Measurements from ENCODE around the gene GPHN. TPM values are rescaled to one million over a fixed set of nuclear protein-coding genes. Genes with fewer than 3 reads are reported as not detected.
A peak's percentile ranks its signal among the peaks of the same experiment; 100 is the strongest.

The GPHN gene
- total and polyA plus RNA-seq, 10 of the 15 experiments (the other 5 are each of a cell fraction or from before 2014, with no cell fraction given), result 22.3 to 48.8 (median 33.1) TPM

DNA sequence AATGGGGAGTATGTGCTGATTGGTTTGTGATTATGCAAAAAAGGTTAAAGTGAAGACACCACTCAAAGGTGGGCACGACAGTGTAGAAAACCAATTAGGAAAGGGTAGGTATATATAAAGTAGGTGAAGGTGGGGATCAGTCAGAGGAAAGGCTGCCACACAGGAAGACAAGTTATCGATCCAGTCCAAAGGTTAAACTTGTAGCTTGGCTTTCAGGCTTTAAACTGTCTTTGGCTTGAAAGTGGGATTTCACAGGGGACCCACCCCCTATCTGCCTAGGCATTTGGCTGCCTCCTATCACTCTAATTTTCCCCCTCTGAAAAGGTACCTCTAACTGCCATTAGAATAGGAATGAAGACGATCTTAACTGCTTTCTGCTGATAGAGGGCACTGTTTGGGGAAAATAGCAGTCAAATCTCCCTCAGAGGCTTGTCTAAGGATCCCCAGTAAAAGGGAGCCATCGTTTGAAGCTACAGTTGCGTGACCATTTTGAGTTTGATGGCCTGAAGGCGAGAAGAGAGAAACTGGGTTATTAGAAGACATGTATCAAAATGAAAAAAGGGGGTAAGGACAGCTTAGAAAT, 250.2 kb downstream of the GPHN start:
- DNase-seq (ENCODE audit: low read depth, low spot score) (no peak), ATAC-seq (no peak; the same call in 2 of the 3 replicates), FAIRE-seq (no peak)
- ChIA-PET SMC1A (ENCODE audit: uncharacterized antibody, unreplicated experiment) (interaction anchor here (0.6 to 1.1 kb wide), 3 partner anchors 18 to 77 kb away, joined by 3 to 4 read pairs (median 3); no protein-coding TSS in a partner anchor), POLR2A (no interaction called here), RAD21 (ENCODE audit: unreplicated experiment) (no interaction called here), CTCF (interaction anchor here (0.7 to 1.3 kb wide), 3 partner anchors 95 to 261 kb away, joined by 3 to 4 read pairs (median 3); no protein-coding TSS in a partner anchor)
- no peak overlapping the region for H3K27ac ChIP-seq (ENCODE audit: control insufficient read depth, insufficient read depth)
- no peaks in the 10 kb centered on the region for H3K27me3 ChIP-seq (replicated peaks in 1 of 2; ENCODE audit: control insufficient read depth in 2 of 2, insufficient read depth in 2 of 2, low read length in 1 of 2)
- TSS peak; percentile 25 for BruUV-seq (replicated peaks)
- H3K4me1 ChIP-seq (ENCODE audit: control insufficient read depth, insufficient read depth, low read length), result no peaks in the 10 kb centered on the region
- TF ChIP-seq MYB (IDR thresholded peaks at IDR 0.05; ENCODE audit: borderline replicate concordance, low read depth, low read length) (no peak), CHD2 (IDR thresholded peaks at IDR 0.05; ENCODE audit: borderline replicate concordance, low read depth, low read length) (no peak), SRF (IDR thresholded peaks at IDR 0.05; ENCODE audit: low read depth in 2 of 2, low read length in 2 of 2) (no peak), SMAD1 (IDR thresholded peaks at IDR 0.05; ENCODE audit: low read depth, partially characterized antibody) (no peak), NFYB (IDR thresholded peaks at IDR 0.05; ENCODE audit: insufficient read depth, low read depth, low read length) (no peak), SUZ12 (IDR thresholded peaks at IDR 0.05; ENCODE audit: unreplicated experiment) (no peak), STAT3 (IDR thresholded peaks at IDR 0.05; ENCODE audit: low read depth, low read length) (no peak), ZNF622 (IDR thresholded peaks at IDR 0.05) (no peak), CBFB (IDR thresholded peaks at IDR 0.05; ENCODE audit: low read depth) (no peak), ZNF24 (IDR thresholded peaks at IDR 0.05) (no peak)
- TF ChIP-seq, protein P1, sequence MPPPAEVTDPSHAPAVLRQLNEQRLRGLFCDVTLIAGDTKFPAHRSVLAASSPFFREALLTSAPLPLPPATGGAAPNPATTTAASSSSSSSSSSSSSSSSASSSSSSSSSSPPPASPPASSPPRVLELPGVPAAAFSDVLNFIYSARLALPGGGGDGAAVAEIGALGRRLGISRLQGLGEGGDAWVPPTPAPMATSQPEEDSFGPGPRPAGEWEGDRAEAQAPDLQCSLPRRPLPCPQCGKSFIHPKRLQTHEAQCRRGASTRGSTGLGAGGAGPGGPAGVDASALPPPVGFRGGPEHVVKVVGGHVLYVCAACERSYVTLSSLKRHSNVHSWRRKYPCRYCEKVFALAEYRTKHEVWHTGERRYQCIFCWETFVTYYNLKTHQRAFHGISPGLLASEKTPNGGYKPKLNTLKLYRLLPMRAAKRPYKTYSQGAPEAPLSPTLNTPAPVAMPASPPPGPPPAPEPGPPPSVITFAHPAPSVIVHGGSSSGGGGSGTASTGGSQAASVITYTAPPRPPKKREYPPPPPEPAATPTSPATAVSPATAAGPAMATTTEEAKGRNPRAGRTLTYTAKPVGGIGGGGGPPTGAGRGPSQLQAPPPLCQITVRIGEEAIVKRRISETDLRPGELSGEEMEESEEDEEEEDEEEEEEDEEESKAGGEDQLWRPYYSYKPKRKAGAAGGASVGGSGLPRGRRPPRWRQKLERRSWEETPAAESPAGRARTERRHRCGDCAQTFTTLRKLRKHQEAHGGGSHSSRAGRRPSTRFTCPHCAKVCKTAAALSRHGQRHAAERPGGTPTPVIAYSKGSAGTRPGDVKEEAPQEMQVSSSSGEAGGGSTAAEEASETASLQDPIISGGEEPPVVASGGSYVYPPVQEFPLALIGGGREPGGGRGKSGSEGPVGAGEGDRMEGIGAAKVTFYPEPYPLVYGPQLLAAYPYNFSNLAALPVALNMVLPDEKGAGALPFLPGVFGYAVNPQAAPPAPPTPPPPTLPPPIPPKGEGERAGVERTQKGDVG (CRISPR knock-in tag; IDR thresholded peaks at IDR 0.05), result no peak
- TF ChIP-seq, protein P2, sequence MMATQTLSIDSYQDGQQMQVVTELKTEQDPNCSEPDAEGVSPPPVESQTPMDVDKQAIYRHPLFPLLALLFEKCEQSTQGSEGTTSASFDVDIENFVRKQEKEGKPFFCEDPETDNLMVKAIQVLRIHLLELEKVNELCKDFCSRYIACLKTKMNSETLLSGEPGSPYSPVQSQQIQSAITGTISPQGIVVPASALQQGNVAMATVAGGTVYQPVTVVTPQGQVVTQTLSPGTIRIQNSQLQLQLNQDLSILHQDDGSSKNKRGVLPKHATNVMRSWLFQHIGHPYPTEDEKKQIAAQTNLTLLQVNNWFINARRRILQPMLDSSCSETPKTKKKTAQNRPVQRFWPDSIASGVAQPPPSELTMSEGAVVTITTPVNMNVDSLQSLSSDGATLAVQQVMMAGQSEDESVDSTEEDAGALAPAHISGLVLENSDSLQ (IDR thresholded peaks at IDR 0.05), result no peak
- TF ChIP-seq, protein P3, sequence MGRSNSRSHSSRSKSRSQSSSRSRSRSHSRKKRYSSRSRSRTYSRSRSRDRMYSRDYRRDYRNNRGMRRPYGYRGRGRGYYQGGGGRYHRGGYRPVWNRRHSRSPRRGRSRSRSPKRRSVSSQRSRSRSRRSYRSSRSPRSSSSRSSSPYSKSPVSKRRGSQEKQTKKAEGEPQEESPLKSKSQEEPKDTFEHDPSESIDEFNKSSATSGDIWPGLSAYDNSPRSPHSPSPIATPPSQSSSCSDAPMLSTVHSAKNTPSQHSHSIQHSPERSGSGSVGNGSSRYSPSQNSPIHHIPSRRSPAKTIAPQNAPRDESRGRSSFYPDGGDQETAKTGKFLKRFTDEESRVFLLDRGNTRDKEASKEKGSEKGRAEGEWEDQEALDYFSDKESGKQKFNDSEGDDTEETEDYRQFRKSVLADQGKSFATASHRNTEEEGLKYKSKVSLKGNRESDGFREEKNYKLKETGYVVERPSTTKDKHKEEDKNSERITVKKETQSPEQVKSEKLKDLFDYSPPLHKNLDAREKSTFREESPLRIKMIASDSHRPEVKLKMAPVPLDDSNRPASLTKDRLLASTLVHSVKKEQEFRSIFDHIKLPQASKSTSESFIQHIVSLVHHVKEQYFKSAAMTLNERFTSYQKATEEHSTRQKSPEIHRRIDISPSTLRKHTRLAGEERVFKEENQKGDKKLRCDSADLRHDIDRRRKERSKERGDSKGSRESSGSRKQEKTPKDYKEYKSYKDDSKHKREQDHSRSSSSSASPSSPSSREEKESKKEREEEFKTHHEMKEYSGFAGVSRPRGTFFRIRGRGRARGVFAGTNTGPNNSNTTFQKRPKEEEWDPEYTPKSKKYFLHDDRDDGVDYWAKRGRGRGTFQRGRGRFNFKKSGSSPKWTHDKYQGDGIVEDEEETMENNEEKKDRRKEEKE (IDR thresholded peaks at IDR 0.05), result no peak
- H3K36me3 ChIP-seq (ENCODE audit: control insufficient read depth in 2 of 2, insufficient read depth in 2 of 2, low read length in 1 of 2), result no peaks in the 10 kb centered on the region
- in situ Hi-C loops (cut with MboI), result no loop called here
- peaks cover 2% of the 10 kb centered on the region; the same call in 1 of the 3 replicates for H3K9me3 ChIP-seq (replicated peaks; ENCODE audit: control insufficient read depth, insufficient read depth, low read length)
- H4K20me1 ChIP-seq (ENCODE audit: control insufficient read depth, insufficient read depth), result no peaks in the 10 kb centered on the region
- no peaks in the 10 kb centered on the region for H3K79me2 ChIP-seq (ENCODE audit: control insufficient read depth, insufficient read depth, low read length)
- WGBS (ENCODE audit: insufficient coverage, insufficient replicate concordance, low lambda C conversion rate, missing lambda C conversion rate), result 91% methylated on average over 6 of the region's 6 CpGs
- no peak overlapping the region for H2AFZ ChIP-seq (ENCODE audit: control insufficient read depth, low read depth, low read length)
- no peak overlapping the region for H3K9ac ChIP-seq (ENCODE audit: control insufficient read depth, insufficient read depth, low read length)
- intact Hi-C loops (cut with micrococcal nuclease; ENCODE audit: unreplicated experiment), result no loop called here
- H3K4me2 ChIP-seq (ENCODE audit: control insufficient read depth, insufficient read depth), result no peak overlapping the region
- no peak overlapping the region for H3K4me3 ChIP-seq
